Endothelial cell of umbilical vein (primary cell): ENCODE results near the gene AARS2. TPM values are rescaled to one million over a fixed set of nuclear protein-coding genes. Genes with fewer than 3 reads are reported as not detected.

Source experiments
- BruUV-seq: library from RNA; stranded (reverse); fragments of 400-500 nt; replicated peaks from 2 replicates; lab custom pipeline; 2021; lab: Mats Ljungman, UMichigan
- CTCF ChIA-PET: fragments of 300-600, 350-600 bp; sonication (Branson Sonifier 250); formaldehyde crosslinking; loops from one replicate; lab custom pipeline; 2021; ENCODE audit warnings: antibody characterized with exemption, inconsistent platforms; lab: Charles Lee
- POLR2A ChIA-PET: fragments of 300-600, 350-600 bp; sonication (Branson Sonifier 250); formaldehyde crosslinking; loops from one replicate; lab custom pipeline; 2021; ENCODE audit warnings: antibody characterized with exemption, inconsistent platforms; lab: Charles Lee
- DNase-seq: peaks from one replicate; pipeline ENCODE4 v3.0.0-alpha.2; 2011; ENCODE audit warnings: low read depth, low spot score
- FAIRE-seq: peaks from 2 replicates; lab custom pipeline; 2011; peaks lifted over from hg19 to GRCh38; lab: Jason Lieb, UNC
- H2AFZ ChIP-seq: 2 replicates; pipeline ENCODE4 v1.6.0; 2012; ENCODE audit warnings: low read depth, low read length, control low read depth, inconsistent platforms
- H3K27ac ChIP-seq: 2 replicates; pipeline ENCODE4 v1.5.1; 2011; ENCODE audit warnings: low read depth, mild to moderate bottlenecking, control low read depth, low read length, moderate library complexity; ENCODE audit not compliant: insufficient read depth
- H3K27me3 ChIP-seq, 2 experiments: 2 replicates each; pipeline versions ENCODE4 v1.6.0 to v1.6.1; 2011; ENCODE audit warnings: low read length in 2 of 2, mixed read lengths in 1 of 2; ENCODE audit not compliant: control insufficient read depth in 2 of 2, insufficient read depth in 2 of 2
- H3K36me3 ChIP-seq, 2 experiments: 2 replicates in 1 of 2; 3 replicates in 1 of 2; pipeline ENCODE4 v1.5.1; 2011; ENCODE audit warnings: low read length in 2 of 2, mild to moderate bottlenecking in 1 of 2, moderate library complexity in 1 of 2; ENCODE audit not compliant: control insufficient read depth in 2 of 2, insufficient read depth in 2 of 2; ENCODE audit errors: extremely low read depth in 1 of 2
- H3K4me1 ChIP-seq: 3 replicates; pipeline ENCODE4 v1.5.1; 2011; ENCODE audit warnings: mild to moderate bottlenecking, low read length; ENCODE audit not compliant: control insufficient read depth, insufficient read depth; ENCODE audit errors: extremely low read depth
- H3K4me2 ChIP-seq: 2 replicates; pipeline ENCODE4 v1.6.1; 2011; ENCODE audit warnings: low read length, control low read depth, mixed read lengths; ENCODE audit not compliant: insufficient read depth
- H3K4me3 ChIP-seq, 3 experiments: fragments of 200-600 bp in 1 of 3; sonication (generic), shearing (Covaris generic) in 1 of 3; replicated peaks in 1 of 3; 2 replicates each; pipeline ENCODE4 v1.5.1; 2011 to 2016; ENCODE audit warnings: control low read depth in 3 of 3, low read length in 3 of 3, mild to moderate bottlenecking in 2 of 3, inconsistent platforms in 1 of 3, low read depth in 1 of 3, moderate library complexity in 1 of 3; ENCODE audit not compliant: insufficient read depth in 1 of 3
- H3K79me2 ChIP-seq: 2 replicates; pipeline ENCODE4 v1.6.0; 2012; ENCODE audit warnings: low read length, inconsistent platforms; ENCODE audit not compliant: control insufficient read depth, insufficient read depth
- H3K9ac ChIP-seq: replicated peaks from 2 replicates; pipeline ENCODE3; 2011; ENCODE audit warnings: low read length, control low read depth; ENCODE audit not compliant: insufficient read depth; ENCODE audit errors: extremely low read depth
- H3K9me1 ChIP-seq: replicated peaks from 3 replicates; pipeline ENCODE4 v1.6.0; 2011; ENCODE audit warnings: mild to moderate bottlenecking, low read length; ENCODE audit not compliant: control insufficient read depth, insufficient read depth; ENCODE audit errors: extremely low read depth
- H3K9me3 ChIP-seq: replicated peaks from 2 replicates; pipeline ENCODE4 v1.5.1; 2012; ENCODE audit warnings: low read length, inconsistent platforms; ENCODE audit not compliant: control insufficient read depth, insufficient read depth
- H4K20me1 ChIP-seq: replicated peaks from 2 replicates; pipeline ENCODE3; 2011; ENCODE audit warnings: mild to moderate bottlenecking, low read length; ENCODE audit not compliant: control insufficient read depth, insufficient read depth; ENCODE audit errors: extremely low read depth
- EZH2 ChIP-seq: IDR thresholded peaks from 2 replicates; pipeline ENCODE4 v1.6.1; 2012; ENCODE audit warnings: borderline replicate concordance, low read depth, mild to moderate bottlenecking, moderate library complexity, low read length, inconsistent platforms; ENCODE audit not compliant: severe bottlenecking
- FOS ChIP-seq: IDR thresholded peaks from 2 replicates; pipeline ENCODE4 v1.6.1; 2011; ENCODE audit warnings: mild to moderate bottlenecking, low read length, moderate library complexity, borderline replicate concordance; ENCODE audit not compliant: insufficient read depth
- GATA2 ChIP-seq: IDR thresholded peaks from 2 replicates; pipeline ENCODE4 v1.7.0; 2011; ENCODE audit warnings: low read depth, mild to moderate bottlenecking, moderate library complexity, mixed read lengths, low read length; ENCODE audit not compliant: insufficient read length, insufficient read depth
- JUN ChIP-seq: IDR thresholded peaks from 2 replicates; pipeline ENCODE4 v1.6.1; 2011; ENCODE audit warnings: borderline replicate concordance, low read depth; ENCODE audit not compliant: insufficient read length, insufficient read depth
- MYC ChIP-seq: IDR thresholded peaks from one replicate; pipeline ENCODE4 v1.6.1; 2011; ENCODE audit warnings: mild to moderate bottlenecking, low read depth, low read length
- POLR2A ChIP-seq: IDR thresholded peaks from 2 replicates; pipeline ENCODE4 v1.6.1; 2012; ENCODE audit warnings: low read depth, mild to moderate bottlenecking, control low read depth, low read length
- POLR2AphosphoS5 ChIP-seq: IDR thresholded peaks from 2 replicates; pipeline ENCODE4 v1.6.1; 2012; ENCODE audit warnings: low read depth, mild to moderate bottlenecking, control low read depth, low read length, moderate library complexity; ENCODE audit not compliant: insufficient read depth
- dilution Hi-C: fragments of 300-500 bp; cut with MboI; formaldehyde crosslinking; loops from one replicate; pipeline ENCODE4 v1.15.0; 2019; ENCODE audit warnings: low sequenced_read_pairs; ENCODE audit not compliant: extremely low pct_ligation_motif_present
- intact Hi-C: fragments of 100-400 bp; cut with micrococcal nuclease; formaldehyde crosslinking; loops from one replicate; pipeline ENCODE4 v1.10.0; 2022
- polyA plus RNA-seq, 4 experiments: library from polyadenylated mRNA; depleted of rRNA in 3 of 4; stranded (reverse) in 3 of 4; unstranded in 1 of 4; fragments of >200 nt; gene quantifications; 2 replicates each; pipeline versions ENCODE4 v1.2.1 to v1.2.3, GENCODE V29; 2011 to 2012; ENCODE audit warnings: missing spikeins in 1 of 4
- total RNA-seq: library from RNA; stranded (reverse); gene quantifications from 2 replicates; pipeline ENCODE4 v1.2.3, GENCODE V29; 2021
- TF ChIP-seq, protein P1 (sequence below), 2 donors: IDR thresholded peaks; 1 replicate in 1 of 2; 2 replicates in 1 of 2; pipeline ENCODE4 v1.5.1; 2011; ENCODE audit warnings: low read length in 2 of 2, mild to moderate bottlenecking in 2 of 2, moderate library complexity in 2 of 2, control low read depth in 1 of 2, inconsistent platforms in 1 of 2, low read depth in 1 of 2; ENCODE audit not compliant: insufficient read depth in 1 of 2; ENCODE audit errors: extremely low read depth in 1 of 2

Gene AARS2
- total and polyA plus RNA-seq, 2 donors (not counting 3 experiments of a cell fraction or from before 2014, with no cell fraction given) = 8.3 to 17.9 TPM

DNA sequence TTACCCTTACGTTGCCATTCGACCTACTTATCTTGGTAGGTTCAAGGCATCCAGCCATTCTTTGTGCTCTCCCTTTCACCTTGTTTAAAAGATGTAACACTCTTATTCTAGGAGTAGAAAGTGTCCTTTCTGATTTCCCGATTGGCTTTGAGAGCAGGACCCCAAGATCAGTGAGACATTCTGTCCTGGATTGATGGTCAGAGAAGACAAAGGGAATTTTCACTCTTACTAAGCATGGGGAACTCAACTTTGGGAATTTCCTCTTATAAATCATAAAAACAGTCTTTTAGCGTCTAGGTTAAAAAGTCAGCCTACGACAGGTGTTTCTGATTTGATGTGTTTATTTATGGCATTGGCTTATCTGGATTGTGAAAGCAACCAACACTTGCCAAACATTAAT, 2.8 kb upstream of the AARS2 start:
- Histone ChIP-seq H3K27me3 (peaks cover 11 to 15% of the 10 kb centered on the region in 2 experiments), H3K4me2 (no peak overlapping the region), H3K9me1 (no peaks in the 10 kb centered on the region), H3K9me3 (no peaks in the 10 kb centered on the region), H3K79me2 (peaks cover 9% of the 10 kb centered on the region), H3K4me3 (no peak overlapping the region), H3K4me1 (peaks cover 7% of the 10 kb centered on the region), H2AFZ (no peak overlapping the region), H3K9ac (no peak overlapping the region), H3K27ac (no peak overlapping the region), H4K20me1 (no peaks in the 10 kb centered on the region), H3K36me3 (peaks cover 0 to 4% of the 10 kb centered on the region in 2 experiments)
- TF ChIP-seq JUN = no peak
- no peak for TF ChIP-seq POLR2AphosphoS5
- TF ChIP-seq MYC = no peak
- no peak for TF ChIP-seq GATA2
- no peak for TF ChIP-seq EZH2
- TF ChIP-seq, protein P1, sequence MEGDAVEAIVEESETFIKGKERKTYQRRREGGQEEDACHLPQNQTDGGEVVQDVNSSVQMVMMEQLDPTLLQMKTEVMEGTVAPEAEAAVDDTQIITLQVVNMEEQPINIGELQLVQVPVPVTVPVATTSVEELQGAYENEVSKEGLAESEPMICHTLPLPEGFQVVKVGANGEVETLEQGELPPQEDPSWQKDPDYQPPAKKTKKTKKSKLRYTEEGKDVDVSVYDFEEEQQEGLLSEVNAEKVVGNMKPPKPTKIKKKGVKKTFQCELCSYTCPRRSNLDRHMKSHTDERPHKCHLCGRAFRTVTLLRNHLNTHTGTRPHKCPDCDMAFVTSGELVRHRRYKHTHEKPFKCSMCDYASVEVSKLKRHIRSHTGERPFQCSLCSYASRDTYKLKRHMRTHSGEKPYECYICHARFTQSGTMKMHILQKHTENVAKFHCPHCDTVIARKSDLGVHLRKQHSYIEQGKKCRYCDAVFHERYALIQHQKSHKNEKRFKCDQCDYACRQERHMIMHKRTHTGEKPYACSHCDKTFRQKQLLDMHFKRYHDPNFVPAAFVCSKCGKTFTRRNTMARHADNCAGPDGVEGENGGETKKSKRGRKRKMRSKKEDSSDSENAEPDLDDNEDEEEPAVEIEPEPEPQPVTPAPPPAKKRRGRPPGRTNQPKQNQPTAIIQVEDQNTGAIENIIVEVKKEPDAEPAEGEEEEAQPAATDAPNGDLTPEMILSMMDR (IDR thresholded peaks at IDR 0.05; ENCODE audit: extremely low read depth in 1 of 2, insufficient read depth in 1 of 2, low read depth in 1 of 2, low read length in 2 of 2) = no peak
- no peak for TF ChIP-seq FOS
- TF ChIP-seq POLR2A = no peak
- dilution Hi-C loops (no loop called here), intact Hi-C loops (no loop called here)
- ChIA-PET POLR2A (no interaction called here), CTCF (no interaction called here)
- no TSS peak for BruUV-seq
- DNase-seq (no peak), FAIRE-seq (no peak)
